ENCODE measurements around the gene SUPT4H1.
A peak's percentile ranks its signal among the peaks of the same experiment; 100 is the strongest.

The SUPT4H1 gene

GRCh38 chr17:58318627-58319172 is 33.3 kb downstream of the SUPT4H1 start:
- no peak for DNase-seq (ENCODE audit: low read depth in 2 of 2)

- DNase-seq (ENCODE audit: low read depth in 2 of 2): no peak
Observed at GRCh38 chr17:58318065-58318481, 33.9 kb downstream of the SUPT4H1 start.

- peak; percentile 69 for DNase-seq (ENCODE audit: low read depth in 2 of 2)
Observed at GRCh38 chr17:58317421-58318064, 34.5 kb downstream of the SUPT4H1 start.

GRCh38 chr17:58316260-58316960 is 35.6 kb downstream of the SUPT4H1 start:
- DNase-seq (ENCODE audit: low read depth in 2 of 2): no peak

- DNase-seq (ENCODE audit: low read depth in 2 of 2): no peak
Observed at GRCh38 chr17:58315750-58316149, 36.3 kb downstream of the SUPT4H1 start.

- DNase-seq (ENCODE audit: low read depth in 2 of 2): no peak
Observed at GRCh38 chr17:58315281-58315711, 36.7 kb downstream of the SUPT4H1 start.

- DNase-seq (ENCODE audit: low read depth in 2 of 2): no peak
Observed at GRCh38 chr17:58314706-58315015, 37.3 kb downstream of the SUPT4H1 start.

- DNase-seq (ENCODE audit: low read depth in 2 of 2): no peak
Observed at GRCh38 chr17:58313815-58314705, 37.9 kb downstream of the SUPT4H1 start.

GRCh38 chr17:58312829-58313228 is 39.2 kb downstream of the SUPT4H1 start:
- DNase-seq (ENCODE audit: low read depth in 2 of 2): no peak

- DNase-seq (ENCODE audit: low read depth in 2 of 2): no peak
Observed at GRCh38 chr17:58312021-58312630, 39.9 kb downstream of the SUPT4H1 start.

GRCh38 chr17:58311429-58311894 is 40.5 kb downstream of the SUPT4H1 start:
- DNase-seq (ENCODE audit: low read depth in 2 of 2): no peak

- DNase-seq (ENCODE audit: low read depth in 2 of 2): no peak
Observed at GRCh38 chr17:58310511-58311428, 41.2 kb downstream of the SUPT4H1 start.

GRCh38 chr17:58309918-58310259 is 42.1 kb downstream of the SUPT4H1 start:
- no peak for DNase-seq (ENCODE audit: low read depth in 2 of 2)

- DNase-seq (ENCODE audit: low read depth in 2 of 2): no peak
Observed at GRCh38 chr17:58308985-58309917, 42.8 kb downstream of the SUPT4H1 start.

GRCh38 chr17:58308173-58308984 is 43.6 kb downstream of the SUPT4H1 start:
- DNase-seq (ENCODE audit: low read depth in 2 of 2): no peak

GRCh38 chr17:58307468-58308172 is 44.4 kb downstream of the SUPT4H1 start:
- no peak for DNase-seq (ENCODE audit: low read depth in 2 of 2)

- DNase-seq (ENCODE audit: low read depth in 2 of 2): no peak
Observed at GRCh38 chr17:58306131-58306951, 45.7 kb downstream of the SUPT4H1 start.

Measured in stimulated activated CD8-positive, alpha-beta memory T cell treated with anti-CD3 and anti-CD28 coated beads, Interleukin-15, amount 100 ng/mL, for 48 hours (primary cell).